Stomach (tissue), 4 donors: ENCODE data around the gene ACKR3.

Source experiments
- CTCF ChIP-seq, 7 experiments: fragments of 450-650 bp in 4 of 7; fragments of 200-600 bp in 3 of 7; sonication (generic) in 3 of 7; IDR thresholded peaks; one replicate each; pipeline ENCODE4 v1.5.1; 2016 to 2019; ENCODE audit warnings: antibody characterized with exemption in 7 of 7, control low read depth in 2 of 7, mild to moderate bottlenecking in 1 of 7
- EP300 ChIP-seq: sonication (generic); formaldehyde crosslinking; IDR thresholded peaks from one replicate; pipeline ENCODE4 v1.6.1; 2017; ENCODE audit warnings: antibody characterized with exemption
- POLR2A ChIP-seq, 4 donors: fragments of 450-650 bp; IDR thresholded peaks; one replicate each; pipeline ENCODE4 v1.6.1; 2016; ENCODE audit warnings: antibody characterized with exemption in 4 of 4, control low read depth in 2 of 4, mild to moderate bottlenecking in 1 of 4, moderate library complexity in 1 of 4

GRCh38 chr2:236568922-236569572 lies 578 bp upstream of the ACKR3 start:
- no peak for TF ChIP-seq POLR2A (IDR thresholded peaks at IDR 0.05)
- TF ChIP-seq EP300 = no peak
- TF ChIP-seq CTCF (IDR thresholded peaks at IDR 0.05) = no peak
